Kidney epithelial cell (primary cell): Measurements from ENCODE around the gene PTK7. TPM values are rescaled to one million over a fixed set of nuclear protein-coding genes. Genes with fewer than 3 reads are reported as not detected.

Experiments used
- DNase-seq: peaks from one replicate; pipeline ENCODE4 v3.0.0-alpha.2; 2010; ENCODE audit warnings: low read depth
- H3K27me3 ChIP-seq: 2 replicates; pipeline ENCODE4 v1.6.0; 2011; ENCODE audit warnings: low read length; ENCODE audit not compliant: control insufficient read depth, insufficient read depth
- H3K36me3 ChIP-seq: 2 replicates; pipeline ENCODE4 v1.5.1; 2011; ENCODE audit warnings: low read length; ENCODE audit not compliant: control insufficient read depth, insufficient read depth
- H3K4me3 ChIP-seq: 2 replicates; pipeline ENCODE4 v1.5.1; 2011; ENCODE audit warnings: low read depth, mild to moderate bottlenecking, control low read depth, low read length
- CTCF ChIP-seq: IDR thresholded peaks from 2 replicates; pipeline ENCODE4 v1.5.1; 2011; ENCODE audit warnings: mild to moderate bottlenecking, moderate library complexity, low read length, control low read depth, inconsistent platforms; ENCODE audit not compliant: insufficient read depth, poor library complexity, severe bottlenecking
- total RNA-seq: library from RNA; depleted of rRNA; stranded (reverse); fragments of >200 nt; gene quantifications from 2 replicates; pipeline ENCODE4 v1.2.3, GENCODE V29; 2015

PTK7 gene
- total RNA-seq, 1 donor from 2014 or later, result 169 TPM

- DNase-seq, result no peak
- peaks cover 13% of the 10 kb centered on the region for H3K36me3 ChIP-seq
- H3K4me3 ChIP-seq, result no peak overlapping the region
- no peak for TF ChIP-seq CTCF
- no peaks in the 10 kb centered on the region for H3K27me3 ChIP-seq
Measured at GRCh38 chr6:43034190-43034525, 42.0 kb upstream of the PTK7 start.

- DNase-seq, result no peak
- H3K27me3 ChIP-seq, result no peaks in the 10 kb centered on the region
- H3K36me3 ChIP-seq, result peaks cover 7% of the 10 kb centered on the region
- no peak overlapping the region for H3K4me3 ChIP-seq
- no peak for TF ChIP-seq CTCF
Measured at GRCh38 chr6:43035495-43036194, 40.5 kb upstream of the PTK7 start.

GRCh38 chr6:43036712-43037111 lies 39.4 kb upstream of the PTK7 start:
- no peak for TF ChIP-seq CTCF

GRCh38 chr6:43037197-43037596 lies 38.9 kb upstream of the PTK7 start:
- Histone ChIP-seq H3K4me3 (no peak overlapping the region), H3K27me3 (no peaks in the 10 kb centered on the region), H3K36me3 (peaks cover 7% of the 10 kb centered on the region)
- TF ChIP-seq CTCF, result no peak
- no peak for DNase-seq

More at GRCh38 chr6:43036712-43037111, 39.4 kb upstream of the PTK7 start:
- no peak for DNase-seq
- no peaks in the 10 kb centered on the region for H3K27me3 ChIP-seq
- no peak overlapping the region for H3K4me3 ChIP-seq
- H3K36me3 ChIP-seq, result peaks cover 7% of the 10 kb centered on the region

- Histone ChIP-seq H3K4me3 (no peak overlapping the region), H3K36me3 (peaks cover 7% of the 10 kb centered on the region), H3K27me3 (no peaks in the 10 kb centered on the region)
- no peak for TF ChIP-seq CTCF
- DNase-seq, result no peak
Measured at GRCh38 chr6:43037706-43038105, 38.4 kb upstream of the PTK7 start.

GRCh38 chr6:43038727-43039126 lies 37.4 kb upstream of the PTK7 start:
- peaks cover 7% of the 10 kb centered on the region for H3K36me3 ChIP-seq

More at GRCh38 chr6:43038727-43039126, 37.4 kb upstream of the PTK7 start:
- TF ChIP-seq CTCF, result no peak
- Histone ChIP-seq H3K27me3 (no peaks in the 10 kb centered on the region), H3K4me3 (no peak overlapping the region)
- no peak for DNase-seq
